GM12878 (cell line): ENCODE measurements around the gene RAB3B. TPM values are rescaled to one million over a fixed set of nuclear protein-coding genes. Genes with fewer than 3 reads are reported as not detected.

Experiments
- ATF7 ChIP-seq: fragments of 450-650 bp; IDR thresholded peaks from 2 replicates; pipeline ENCODE4 v1.6.1; 2016; ENCODE audit warnings: low read depth, mild to moderate bottlenecking
- CBFB ChIP-seq: IDR thresholded peaks from 2 replicates; pipeline ENCODE4 v1.6.1; 2016; ENCODE audit warnings: antibody characterized with exemption, low read depth
- ESRRA ChIP-seq: IDR thresholded peaks from 2 replicates; pipeline ENCODE4 v1.6.1; 2012; ENCODE audit warnings: mild to moderate bottlenecking, low read length, improper control_type of control experiment
- GATAD2B ChIP-seq: fragments of 450-650 bp; conservative IDR thresholded peaks from 2 replicates; pipeline ENCODE4 v1.6.1; 2017; ENCODE audit warnings: low read depth, mild to moderate bottlenecking, moderate library complexity
- IKZF1 ChIP-seq: fragments of 450-650 bp; conservative IDR thresholded peaks from 2 replicates; pipeline ENCODE4 v1.6.1; 2017; ENCODE audit warnings: antibody characterized with exemption, mild to moderate bottlenecking
- IKZF2 ChIP-seq, 2 experiments: fragments of 450-650 bp; IDR thresholded peaks; 2 replicates each; pipeline ENCODE4 v1.6.1; 2017; ENCODE audit warnings: mild to moderate bottlenecking in 2 of 2, moderate library complexity in 2 of 2
- MYC ChIP-seq: IDR thresholded peaks from 2 replicates; pipeline ENCODE4 v1.6.1; 2011; ENCODE audit warnings: mild to moderate bottlenecking, low read length, moderate library complexity, inconsistent platforms; ENCODE audit not compliant: insufficient read depth, insufficient replicate concordance, insufficient read length, severe bottlenecking
- NFYA ChIP-seq: IDR thresholded peaks from 2 replicates; pipeline ENCODE4 v1.6.1; 2011; ENCODE audit warnings: low read depth, mild to moderate bottlenecking, low read length, improper control_type of control experiment, borderline replicate concordance
- NR2C2 ChIP-seq: IDR thresholded peaks from 2 replicates; pipeline ENCODE4 v1.6.1; 2011; ENCODE audit warnings: borderline replicate concordance, low read depth; ENCODE audit not compliant: control insufficient read depth, insufficient read length
- POLR2AphosphoS5 ChIP-seq: IDR thresholded peaks from 2 replicates; pipeline ENCODE4 v1.6.1; 2011; ENCODE audit warnings: mild to moderate bottlenecking, low read length, inconsistent platforms
- RB1 ChIP-seq: fragments of 450-650 bp; formaldehyde crosslinking; IDR thresholded peaks from 2 replicates; pipeline ENCODE4 v1.6.1; 2017; ENCODE audit warnings: mild to moderate bottlenecking, borderline replicate concordance
- WRNIP1 ChIP-seq: IDR thresholded peaks from 2 replicates; pipeline ENCODE4 v1.6.1; 2011; ENCODE audit warnings: low read depth, low read length, improper control_type of control experiment, borderline replicate concordance
- ZBED1 ChIP-seq: IDR thresholded peaks from 2 replicates; pipeline ENCODE4 v1.6.1; 2016; ENCODE audit warnings: borderline replicate concordance
- polyA plus RNA-seq, 11 experiments: library from polyadenylated mRNA; depleted of rRNA in 4 of 11; unstranded in 6 of 11; stranded (reverse) in 5 of 11; fragments of >200 nt; fragmentation: Nextera tagmentation in 4 of 11; fragmentation: Illumina TruSeq in 1 of 11; extraction: Ambion mirVana in 4 of 11; extraction: Trizol in 1 of 11; gene quantifications; 1 replicate in 1 of 11; 2 replicates in 10 of 11; pipeline versions ENCODE4 v1.2.1 to v1.2.3, GENCODE V29; 2011 to 2016; ENCODE audit warnings: inconsistent platforms in 2 of 11, missing spikeins in 2 of 11, low read depth in 1 of 11
- total RNA-seq, 4 experiments: library from RNA; depleted of rRNA in 3 of 4; stranded (reverse); fragments of >200 nt in 3 of 4; fragmentation: Illumina TruSeq in 1 of 4; extraction: Trizol in 1 of 4; gene quantifications; 2 replicates each; pipeline versions ENCODE4 v1.2.1 to v1.2.3, GENCODE V29; 2013 to 2021
- TF ChIP-seq, protein P1 (sequence below): IDR thresholded peaks from 2 replicates; pipeline ENCODE4 v1.6.1; 2012; ENCODE audit warnings: low read depth, low read length, improper control_type of control experiment
- TF ChIP-seq, protein P2 (sequence below): fragments of 450-650 bp; formaldehyde crosslinking; IDR thresholded peaks from 2 replicates; pipeline ENCODE4 v1.4.0; 2022; ENCODE audit warnings: mild to moderate bottlenecking, moderate library complexity
- TF ChIP-seq, protein P3 (sequence below): IDR thresholded peaks from 2 replicates; pipeline ENCODE4 v1.6.1; 2011; ENCODE audit warnings: low read depth, mild to moderate bottlenecking, low read length, moderate library complexity, borderline replicate concordance; ENCODE audit errors: extremely low read depth
- TF ChIP-seq, protein P4 (sequence below): fragments of 450-650 bp; formaldehyde crosslinking; IDR thresholded peaks from 2 replicates; pipeline ENCODE4 v1.4.0; 2020; ENCODE audit warnings: mild to moderate bottlenecking, moderate library complexity
- TF ChIP-seq, protein P5 (sequence below): fragments of 450-650 bp; IDR thresholded peaks from 2 replicates; pipeline ENCODE4 v1.6.1; 2016; ENCODE audit warnings: mild to moderate bottlenecking

RAB3B gene
- total and polyA plus RNA-seq, 10 of the 15 experiments (the other 5 are each of a cell fraction or from before 2014, with no cell fraction given) = 0.05 to 0.32 (median 0.24) TPM

DNA sequence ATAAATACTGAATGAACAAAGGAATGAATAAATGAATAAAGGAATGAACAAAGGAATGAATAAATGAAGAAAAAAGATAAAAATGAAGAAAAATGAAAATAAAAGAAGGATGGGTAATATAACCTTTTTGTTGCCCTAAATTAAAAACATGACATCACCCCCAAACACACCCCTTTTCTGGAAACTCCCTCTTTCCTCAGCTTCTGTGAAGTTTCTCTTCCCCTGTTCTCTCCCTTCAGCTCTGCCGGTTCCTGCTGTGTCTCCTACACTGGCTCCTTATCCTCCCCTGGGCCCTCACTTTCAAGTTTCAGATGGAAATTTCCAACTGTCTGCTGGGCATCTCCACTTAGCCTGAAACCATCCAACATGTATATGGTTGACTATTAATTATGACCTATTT is 37.9 kb downstream of the RAB3B start (continued):
- no peak for TF ChIP-seq NFYA
- TF ChIP-seq IKZF1 = peak; percentile 62
- TF ChIP-seq, protein P1, sequence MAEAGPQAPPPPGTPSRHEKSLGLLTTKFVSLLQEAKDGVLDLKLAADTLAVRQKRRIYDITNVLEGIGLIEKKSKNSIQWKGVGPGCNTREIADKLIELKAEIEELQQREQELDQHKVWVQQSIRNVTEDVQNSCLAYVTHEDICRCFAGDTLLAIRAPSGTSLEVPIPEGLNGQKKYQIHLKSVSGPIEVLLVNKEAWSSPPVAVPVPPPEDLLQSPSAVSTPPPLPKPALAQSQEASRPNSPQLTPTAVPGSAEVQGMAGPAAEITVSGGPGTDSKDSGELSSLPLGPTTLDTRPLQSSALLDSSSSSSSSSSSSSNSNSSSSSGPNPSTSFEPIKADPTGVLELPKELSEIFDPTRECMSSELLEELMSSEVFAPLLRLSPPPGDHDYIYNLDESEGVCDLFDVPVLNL = no peak
- peak; percentile 94 for TF ChIP-seq ATF7
- TF ChIP-seq CBFB = no peak
- TF ChIP-seq RB1 = no peak
- TF ChIP-seq GATAD2B = no peak
- TF ChIP-seq, protein P2, sequence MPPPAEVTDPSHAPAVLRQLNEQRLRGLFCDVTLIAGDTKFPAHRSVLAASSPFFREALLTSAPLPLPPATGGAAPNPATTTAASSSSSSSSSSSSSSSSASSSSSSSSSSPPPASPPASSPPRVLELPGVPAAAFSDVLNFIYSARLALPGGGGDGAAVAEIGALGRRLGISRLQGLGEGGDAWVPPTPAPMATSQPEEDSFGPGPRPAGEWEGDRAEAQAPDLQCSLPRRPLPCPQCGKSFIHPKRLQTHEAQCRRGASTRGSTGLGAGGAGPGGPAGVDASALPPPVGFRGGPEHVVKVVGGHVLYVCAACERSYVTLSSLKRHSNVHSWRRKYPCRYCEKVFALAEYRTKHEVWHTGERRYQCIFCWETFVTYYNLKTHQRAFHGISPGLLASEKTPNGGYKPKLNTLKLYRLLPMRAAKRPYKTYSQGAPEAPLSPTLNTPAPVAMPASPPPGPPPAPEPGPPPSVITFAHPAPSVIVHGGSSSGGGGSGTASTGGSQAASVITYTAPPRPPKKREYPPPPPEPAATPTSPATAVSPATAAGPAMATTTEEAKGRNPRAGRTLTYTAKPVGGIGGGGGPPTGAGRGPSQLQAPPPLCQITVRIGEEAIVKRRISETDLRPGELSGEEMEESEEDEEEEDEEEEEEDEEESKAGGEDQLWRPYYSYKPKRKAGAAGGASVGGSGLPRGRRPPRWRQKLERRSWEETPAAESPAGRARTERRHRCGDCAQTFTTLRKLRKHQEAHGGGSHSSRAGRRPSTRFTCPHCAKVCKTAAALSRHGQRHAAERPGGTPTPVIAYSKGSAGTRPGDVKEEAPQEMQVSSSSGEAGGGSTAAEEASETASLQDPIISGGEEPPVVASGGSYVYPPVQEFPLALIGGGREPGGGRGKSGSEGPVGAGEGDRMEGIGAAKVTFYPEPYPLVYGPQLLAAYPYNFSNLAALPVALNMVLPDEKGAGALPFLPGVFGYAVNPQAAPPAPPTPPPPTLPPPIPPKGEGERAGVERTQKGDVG (CRISPR knock-in tag) = no peak
- TF ChIP-seq, protein P3, sequence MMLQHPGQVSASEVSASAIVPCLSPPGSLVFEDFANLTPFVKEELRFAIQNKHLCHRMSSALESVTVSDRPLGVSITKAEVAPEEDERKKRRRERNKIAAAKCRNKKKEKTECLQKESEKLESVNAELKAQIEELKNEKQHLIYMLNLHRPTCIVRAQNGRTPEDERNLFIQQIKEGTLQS = no peak
- no peak for TF ChIP-seq WRNIP1
- TF ChIP-seq MYC = no peak
- TF ChIP-seq ESRRA = no peak
- no peak for TF ChIP-seq ZBED1
- TF ChIP-seq, protein P4, sequence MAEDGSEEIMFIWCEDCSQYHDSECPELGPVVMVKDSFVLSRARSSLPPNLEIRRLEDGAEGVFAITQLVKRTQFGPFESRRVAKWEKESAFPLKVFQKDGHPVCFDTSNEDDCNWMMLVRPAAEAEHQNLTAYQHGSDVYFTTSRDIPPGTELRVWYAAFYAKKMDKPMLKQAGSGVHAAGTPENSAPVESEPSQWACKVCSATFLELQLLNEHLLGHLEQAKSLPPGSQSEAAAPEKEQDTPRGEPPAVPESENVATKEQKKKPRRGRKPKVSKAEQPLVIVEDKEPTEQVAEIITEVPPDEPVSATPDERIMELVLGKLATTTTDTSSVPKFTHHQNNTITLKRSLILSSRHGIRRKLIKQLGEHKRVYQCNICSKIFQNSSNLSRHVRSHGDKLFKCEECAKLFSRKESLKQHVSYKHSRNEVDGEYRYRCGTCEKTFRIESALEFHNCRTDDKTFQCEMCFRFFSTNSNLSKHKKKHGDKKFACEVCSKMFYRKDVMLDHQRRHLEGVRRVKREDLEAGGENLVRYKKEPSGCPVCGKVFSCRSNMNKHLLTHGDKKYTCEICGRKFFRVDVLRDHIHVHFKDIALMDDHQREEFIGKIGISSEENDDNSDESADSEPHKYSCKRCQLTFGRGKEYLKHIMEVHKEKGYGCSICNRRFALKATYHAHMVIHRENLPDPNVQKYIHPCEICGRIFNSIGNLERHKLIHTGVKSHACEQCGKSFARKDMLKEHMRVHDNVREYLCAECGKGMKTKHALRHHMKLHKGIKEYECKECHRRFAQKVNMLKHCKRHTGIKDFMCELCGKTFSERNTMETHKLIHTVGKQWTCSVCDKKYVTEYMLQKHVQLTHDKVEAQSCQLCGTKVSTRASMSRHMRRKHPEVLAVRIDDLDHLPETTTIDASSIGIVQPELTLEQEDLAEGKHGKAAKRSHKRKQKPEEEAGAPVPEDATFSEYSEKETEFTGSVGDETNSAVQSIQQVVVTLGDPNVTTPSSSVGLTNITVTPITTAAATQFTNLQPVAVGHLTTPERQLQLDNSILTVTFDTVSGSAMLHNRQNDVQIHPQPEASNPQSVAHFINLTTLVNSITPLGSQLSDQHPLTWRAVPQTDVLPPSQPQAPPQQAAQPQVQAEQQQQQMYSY (CRISPR knock-in tag) = no peak
- TF ChIP-seq, protein P5, sequence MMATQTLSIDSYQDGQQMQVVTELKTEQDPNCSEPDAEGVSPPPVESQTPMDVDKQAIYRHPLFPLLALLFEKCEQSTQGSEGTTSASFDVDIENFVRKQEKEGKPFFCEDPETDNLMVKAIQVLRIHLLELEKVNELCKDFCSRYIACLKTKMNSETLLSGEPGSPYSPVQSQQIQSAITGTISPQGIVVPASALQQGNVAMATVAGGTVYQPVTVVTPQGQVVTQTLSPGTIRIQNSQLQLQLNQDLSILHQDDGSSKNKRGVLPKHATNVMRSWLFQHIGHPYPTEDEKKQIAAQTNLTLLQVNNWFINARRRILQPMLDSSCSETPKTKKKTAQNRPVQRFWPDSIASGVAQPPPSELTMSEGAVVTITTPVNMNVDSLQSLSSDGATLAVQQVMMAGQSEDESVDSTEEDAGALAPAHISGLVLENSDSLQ = no peak
- no peak for TF ChIP-seq NR2C2
- TF ChIP-seq IKZF2 (IDR thresholded peaks at IDR 0.05) = peak; percentile 69 to 73
- no peak for TF ChIP-seq POLR2AphosphoS5
